Right kidney (tissue), 1 donor: Measurements from ENCODE around the gene TRERF1.

Experiments used
- DNase-seq: peaks from one replicate; pipeline ENCODE4 v3.0.0-alpha.2; 2016

Gene TRERF1

GRCh38 chr6:42424906-42425474 is 26.7 kb downstream of the TRERF1 start:
- no peak for DNase-seq

GRCh38 chr6:42423244-42423643 is 28.5 kb downstream of the TRERF1 start:
- DNase-seq, result no peak

GRCh38 chr6:42420741-42421140 is 31.0 kb downstream of the TRERF1 start:
- no peak for DNase-seq

- DNase-seq, result no peak
Measured at GRCh38 chr6:42419490-42420280, 32.0 kb downstream of the TRERF1 start.

GRCh38 chr6:42418724-42419123 is 33.0 kb downstream of the TRERF1 start:
- DNase-seq, result no peak

- no peak for DNase-seq
Measured at GRCh38 chr6:42417641-42418112, 34.0 kb downstream of the TRERF1 start.

GRCh38 chr6:42411406-42411805 is 40.3 kb downstream of the TRERF1 start:
- DNase-seq, result no peak

- DNase-seq, result no peak
Measured at GRCh38 chr6:42410861-42411260, 40.9 kb downstream of the TRERF1 start.

GRCh38 chr6:42409581-42409980 is 42.1 kb downstream of the TRERF1 start:
- no peak for DNase-seq

- no peak for DNase-seq
Measured at GRCh38 chr6:42407379-42407778, 44.3 kb downstream of the TRERF1 start.

- no peak for DNase-seq
Measured at GRCh38 chr6:42406306-42407280, 45.1 kb downstream of the TRERF1 start.

GRCh38 chr6:42405021-42405420 is 46.7 kb downstream of the TRERF1 start:
- no peak for DNase-seq

- DNase-seq, result no peak
Measured at GRCh38 chr6:42404484-42404883, 47.2 kb downstream of the TRERF1 start.

- no peak for DNase-seq
Measured at GRCh38 chr6:42403831-42404230, 47.9 kb downstream of the TRERF1 start.

GRCh38 chr6:42403421-42403820 is 48.3 kb downstream of the TRERF1 start:
- no peak for DNase-seq

GRCh38 chr6:42402184-42402583 is 49.5 kb downstream of the TRERF1 start:
- DNase-seq, result no peak

GRCh38 chr6:42401613-42401951 is 50.1 kb downstream of the TRERF1 start:
- no peak for DNase-seq

- DNase-seq, result no peak
Measured at GRCh38 chr6:42400886-42401612, 50.7 kb downstream of the TRERF1 start.

- DNase-seq, result no peak
Measured at GRCh38 chr6:42400061-42400760, 51.5 kb downstream of the TRERF1 start.

GRCh38 chr6:42396720-42397119 is 55.0 kb downstream of the TRERF1 start:
- no peak for DNase-seq

- DNase-seq, result no peak
Measured at GRCh38 chr6:42394881-42395620, 56.7 kb downstream of the TRERF1 start.
